ENCODE data around the gene RABL6.

RABL6 gene

GRCh38 chr9:136773386-136774044 lies 34.2 kb upstream of the RABL6 start:
- H3K4me3 ChIP-seq (ENCODE audit: low read depth, low read length), result no peak overlapping the region
- H3K27ac ChIP-seq, result no peak overlapping the region
- TF ChIP-seq CTCF (IDR thresholded peaks at IDR 0.05; ENCODE audit: low read depth, low read length, missing control alignments), result no peak
- no peak for DNase-seq
- H3K36me3 ChIP-seq (replicated peaks), result no peaks in the 10 kb centered on the region
- in situ Hi-C loops (cut with HindIII; ENCODE audit: low pct_ligation_motif_present, low sequenced_read_pairs), result no loop called here
- no peaks in the 10 kb centered on the region for H3K27me3 ChIP-seq (replicated peaks)

DNA sequence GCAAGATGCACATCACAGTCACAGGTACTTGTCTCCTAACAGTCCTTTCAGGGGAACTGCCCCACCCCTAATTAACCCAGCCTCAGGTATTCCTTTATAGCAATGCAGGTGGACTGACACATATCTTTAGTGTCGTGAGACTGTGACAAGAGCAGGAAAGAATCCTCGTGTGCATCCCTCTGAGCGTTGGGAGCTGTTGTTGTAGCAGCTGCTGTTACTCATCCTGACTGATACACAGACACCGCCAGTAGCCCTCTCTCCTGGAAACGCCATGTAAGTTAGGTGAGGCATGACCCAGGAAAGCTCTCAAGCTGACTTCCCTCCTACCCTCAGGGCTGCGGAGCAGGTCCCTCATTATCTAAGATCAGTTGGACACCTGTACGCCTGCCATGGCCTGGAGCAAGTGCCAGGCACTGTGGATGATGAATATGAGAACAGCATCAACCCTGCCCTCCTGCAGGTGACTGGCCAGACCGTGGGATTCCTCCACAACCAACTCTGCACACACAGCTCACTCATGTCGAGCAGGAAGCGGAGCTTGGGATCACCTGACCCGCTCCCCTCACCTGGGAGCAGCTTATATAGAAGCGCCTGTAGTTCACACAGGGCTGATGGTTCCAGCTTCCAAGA lies 33.2 kb upstream of the RABL6 start:
- no peak for DNase-seq
- Histone ChIP-seq H3K36me3 (replicated peaks) (no peaks in the 10 kb centered on the region), H3K4me3 (ENCODE audit: low read depth, low read length) (no peak overlapping the region), H3K27me3 (replicated peaks) (no peaks in the 10 kb centered on the region), H3K27ac (no peak overlapping the region)
- no peak for TF ChIP-seq CTCF (IDR thresholded peaks at IDR 0.05; ENCODE audit: low read depth, low read length, missing control alignments)
- in situ Hi-C loops (cut with HindIII; ENCODE audit: low pct_ligation_motif_present, low sequenced_read_pairs), result no loop called here

DNA sequence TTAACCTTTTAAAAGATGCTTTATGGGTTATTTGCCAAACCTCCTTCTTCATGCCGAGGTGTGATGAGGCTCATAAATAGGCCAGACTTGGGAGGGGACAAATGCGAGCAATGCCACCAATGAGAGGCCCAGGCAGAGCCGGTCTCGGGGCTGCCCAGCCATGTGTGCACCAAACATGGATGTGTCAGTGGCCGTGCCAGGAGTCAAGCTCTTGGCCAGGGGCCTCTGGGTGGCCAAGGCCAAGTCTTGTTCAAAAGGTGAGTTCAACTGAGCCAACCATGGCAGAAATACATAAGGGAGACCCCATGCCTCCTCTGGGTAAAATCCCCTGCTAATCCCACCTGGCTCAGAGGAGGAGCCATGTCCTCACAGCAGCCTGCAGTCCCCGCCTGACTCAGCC lies 32.6 kb upstream of the RABL6 start:
- no peak overlapping the region for H3K27ac ChIP-seq
- DNase-seq, result no peak
- no peak for TF ChIP-seq CTCF (IDR thresholded peaks at IDR 0.05; ENCODE audit: low read depth, low read length, missing control alignments)
- H3K27me3 ChIP-seq (replicated peaks), result no peaks in the 10 kb centered on the region
- in situ Hi-C loops (cut with HindIII; ENCODE audit: low pct_ligation_motif_present, low sequenced_read_pairs), result no loop called here
- H3K36me3 ChIP-seq (replicated peaks), result no peaks in the 10 kb centered on the region
- H3K4me3 ChIP-seq (ENCODE audit: low read depth, low read length), result no peak overlapping the region

DNA sequence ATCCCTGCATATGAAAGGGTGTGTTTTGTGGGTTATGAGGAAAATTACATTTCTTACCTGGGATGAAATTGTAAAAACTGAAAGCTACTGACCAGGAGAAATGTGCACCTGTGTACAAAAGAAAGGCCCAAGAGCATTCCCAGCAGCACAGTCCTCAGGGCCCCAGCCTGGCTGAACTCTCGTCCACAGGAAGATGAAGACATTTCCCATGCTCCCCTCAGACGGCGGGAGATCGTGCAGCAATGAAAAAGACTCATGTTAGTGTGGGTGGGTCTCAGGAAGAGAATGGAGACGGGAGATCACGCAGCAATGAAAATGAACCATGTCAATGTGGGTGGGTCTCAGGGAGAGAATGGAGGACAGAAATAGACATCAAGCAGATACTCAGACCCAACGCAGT lies 30.8 kb upstream of the RABL6 start:
- TF ChIP-seq CTCF (IDR thresholded peaks at IDR 0.05; ENCODE audit: low read depth, low read length, missing control alignments), result no peak
- peaks cover 3% of the 10 kb centered on the region for H3K27me3 ChIP-seq (replicated peaks)
- no peak overlapping the region for H3K4me3 ChIP-seq (ENCODE audit: low read depth, low read length)
- DNase-seq, result no peak
- H3K27ac ChIP-seq, result no peak overlapping the region
- no peaks in the 10 kb centered on the region for H3K36me3 ChIP-seq (replicated peaks)
- in situ Hi-C loops (cut with HindIII; ENCODE audit: low pct_ligation_motif_present, low sequenced_read_pairs), result no loop called here

DNA sequence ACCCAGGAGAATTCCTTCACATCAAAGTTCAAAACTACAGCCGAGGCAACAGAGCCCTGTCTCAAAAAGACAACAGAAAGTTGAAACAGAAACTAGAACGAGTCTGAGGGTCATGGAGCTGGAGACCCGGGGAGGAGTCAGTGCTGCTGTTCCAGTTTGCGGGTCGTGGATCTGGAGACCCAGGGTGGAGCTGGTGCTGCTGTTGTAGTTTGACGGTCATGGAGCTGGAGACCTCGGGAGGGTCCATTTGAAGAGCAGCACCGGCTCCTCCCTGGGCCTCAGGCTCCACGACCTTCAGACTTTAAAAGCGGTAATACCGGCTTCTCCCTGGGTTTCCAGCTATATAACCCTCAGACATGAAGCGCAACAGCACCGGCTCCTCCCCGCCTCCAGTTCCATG lies 30.4 kb upstream of the RABL6 start:
- in situ Hi-C loops (cut with HindIII; ENCODE audit: low pct_ligation_motif_present, low sequenced_read_pairs), result no loop called here
- no peak for DNase-seq
- no peaks in the 10 kb centered on the region for H3K36me3 ChIP-seq (replicated peaks)
- no peak overlapping the region for H3K4me3 ChIP-seq (ENCODE audit: low read depth, low read length)
- no peak overlapping the region for H3K27ac ChIP-seq
- no peak for TF ChIP-seq CTCF (IDR thresholded peaks at IDR 0.05; ENCODE audit: low read depth, low read length, missing control alignments)
- H3K27me3 ChIP-seq (replicated peaks), result peaks cover 3% of the 10 kb centered on the region

GRCh38 chr9:136779808-136780207 lies 27.9 kb upstream of the RABL6 start:
- Histone ChIP-seq H3K36me3 (replicated peaks) (no peaks in the 10 kb centered on the region), H3K4me3 (ENCODE audit: low read depth, low read length) (no peak overlapping the region), H3K27ac (no peak overlapping the region), H3K27me3 (replicated peaks) (peaks cover 3% of the 10 kb centered on the region)
- no peak for DNase-seq
- in situ Hi-C loops (cut with HindIII; ENCODE audit: low pct_ligation_motif_present, low sequenced_read_pairs), result no loop called here
- TF ChIP-seq CTCF (IDR thresholded peaks at IDR 0.05; ENCODE audit: low read depth, low read length, missing control alignments), result peak; percentile 38
